GM19035 (cell line): Measurements from ENCODE around the gene BTBD19.
"Not testable (repeated sequence)": the region's sequence is repeated elsewhere in the genome, so short reads cannot be mapped to it uniquely, and the experiment has no call there.

Source experiments
- ATAC-seq: cut with Tn5 transposase; IDR thresholded peaks from one replicate; pipeline ENCODE4 v1.9.1; 2021; ENCODE audit not compliant: unreplicated experiment

The BTBD19 gene, protein sequence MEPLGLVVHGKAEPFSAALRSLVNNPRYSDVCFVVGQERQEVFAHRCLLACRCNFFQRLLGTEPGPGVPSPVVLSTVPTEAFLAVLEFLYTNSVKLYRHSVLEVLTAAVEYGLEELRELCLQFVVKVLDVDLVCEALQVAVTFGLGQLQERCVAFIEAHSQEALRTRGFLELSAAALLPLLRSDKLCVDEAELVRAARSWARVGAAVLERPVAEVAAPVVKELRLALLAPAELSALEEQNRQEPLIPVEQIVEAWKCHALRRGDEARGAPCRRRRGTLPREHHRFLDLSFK

DNA sequence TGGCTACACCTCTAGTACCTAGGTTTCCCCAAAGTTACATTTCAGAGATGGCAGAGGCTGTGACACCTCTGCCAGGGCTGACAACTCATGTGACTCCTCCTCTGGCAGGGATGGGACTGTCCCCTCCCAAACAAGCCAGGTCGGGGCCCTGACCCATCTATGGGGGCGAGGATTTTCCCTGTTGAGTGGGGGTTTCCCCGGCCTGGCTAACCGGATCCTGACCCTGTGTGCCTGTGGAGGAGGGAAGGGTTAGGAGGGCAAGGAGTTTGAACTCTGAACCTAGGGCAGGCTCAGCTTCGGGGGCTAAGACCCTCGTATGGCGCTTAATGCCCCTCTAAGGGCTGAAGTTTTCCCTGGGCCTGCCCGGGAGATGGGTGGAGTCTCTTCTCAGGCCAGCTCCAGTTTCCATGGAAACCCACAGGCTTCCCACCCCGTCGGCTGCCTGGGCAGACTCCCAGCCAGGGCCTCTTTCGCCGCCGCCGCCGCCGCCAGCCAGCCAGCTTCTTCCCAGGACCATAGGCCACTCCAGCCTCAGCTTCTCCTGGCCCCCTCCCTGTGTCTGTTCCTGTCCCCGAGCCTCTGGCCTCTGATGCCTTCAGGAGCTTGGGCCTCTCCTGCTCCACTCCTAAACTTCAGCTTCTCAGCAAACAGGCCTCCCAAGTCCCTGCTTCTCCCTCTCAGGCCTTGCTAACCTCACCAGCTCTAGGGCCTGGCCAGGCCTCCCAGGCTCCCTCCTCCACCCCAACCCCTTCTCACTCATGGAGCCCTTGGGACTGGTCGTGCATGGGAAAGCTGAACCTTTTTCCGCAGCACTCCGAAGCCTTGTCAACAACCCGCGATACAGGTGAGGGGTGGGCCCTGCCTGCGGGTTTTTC lies at the start of gene BTBD19:
BTBD19 (plus strand) TSS at position 461 of the 875 bp plus-strand sequence; CDS start at position 759, 298 bp downstream.
- ATAC-seq = no peak

DNA sequence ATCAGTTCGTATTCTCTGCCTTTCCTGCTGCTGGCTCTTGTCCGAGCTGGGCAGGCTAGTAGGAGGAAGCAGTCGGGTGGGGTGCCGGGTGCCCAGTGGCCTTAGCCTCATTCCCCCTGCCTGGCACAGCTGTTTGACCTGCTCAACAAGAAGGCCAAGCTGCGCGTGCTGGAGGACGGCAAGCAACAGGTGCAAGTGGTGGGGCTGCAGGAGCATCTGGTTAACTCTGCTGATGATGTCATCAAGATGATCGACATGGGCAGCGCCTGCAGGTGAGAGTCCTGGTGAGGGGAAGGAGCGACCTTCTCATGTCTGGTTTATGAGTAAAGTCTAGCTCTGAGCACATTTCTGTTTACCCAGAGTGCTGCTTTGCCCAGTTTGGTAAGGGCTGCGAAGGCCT lies 49.2 kb upstream of the BTBD19 start:
- no peak for ATAC-seq

DNA sequence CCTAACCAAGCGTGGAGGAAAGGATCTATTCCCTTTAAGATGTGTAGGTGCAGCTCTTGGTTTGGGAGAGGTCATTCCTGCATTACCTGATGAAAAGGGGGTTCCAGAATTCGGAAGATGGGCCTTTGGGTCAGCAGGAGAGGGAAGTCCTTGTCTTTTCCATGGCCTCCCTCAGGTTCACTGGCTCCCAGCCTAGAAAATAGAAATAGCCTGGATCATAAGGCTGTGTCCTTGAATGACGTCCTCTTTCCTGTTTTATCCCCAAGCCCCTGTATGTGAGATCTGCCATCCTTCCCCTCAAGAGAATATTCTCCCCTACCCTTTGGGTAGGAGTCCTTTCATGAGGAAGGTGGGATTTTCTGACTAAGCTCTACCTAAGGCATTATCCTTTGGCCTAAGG lies 47.4 kb upstream of the BTBD19 start:
- ATAC-seq = no peak

DNA sequence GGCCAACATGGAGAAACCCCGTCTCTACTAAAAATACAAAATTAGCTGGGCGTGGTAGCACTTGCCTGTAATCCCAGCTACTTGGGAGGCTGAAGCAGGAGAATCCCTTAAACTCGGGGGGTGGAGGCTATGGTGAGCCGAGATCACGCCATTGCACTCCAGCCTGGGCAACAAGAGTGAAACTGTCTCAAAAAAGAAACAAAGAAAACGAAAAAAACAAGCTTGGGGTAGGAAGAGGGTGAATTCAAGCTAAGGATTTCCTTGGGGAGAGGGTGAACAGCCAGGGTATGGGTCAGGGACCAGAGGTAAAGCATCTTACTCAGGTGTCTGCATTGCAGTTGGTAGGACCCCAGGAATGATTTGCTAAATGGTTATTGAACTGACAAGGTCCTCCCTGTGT lies 41.9 kb upstream of the BTBD19 start:
- not testable (repeated sequence) for ATAC-seq

DNA sequence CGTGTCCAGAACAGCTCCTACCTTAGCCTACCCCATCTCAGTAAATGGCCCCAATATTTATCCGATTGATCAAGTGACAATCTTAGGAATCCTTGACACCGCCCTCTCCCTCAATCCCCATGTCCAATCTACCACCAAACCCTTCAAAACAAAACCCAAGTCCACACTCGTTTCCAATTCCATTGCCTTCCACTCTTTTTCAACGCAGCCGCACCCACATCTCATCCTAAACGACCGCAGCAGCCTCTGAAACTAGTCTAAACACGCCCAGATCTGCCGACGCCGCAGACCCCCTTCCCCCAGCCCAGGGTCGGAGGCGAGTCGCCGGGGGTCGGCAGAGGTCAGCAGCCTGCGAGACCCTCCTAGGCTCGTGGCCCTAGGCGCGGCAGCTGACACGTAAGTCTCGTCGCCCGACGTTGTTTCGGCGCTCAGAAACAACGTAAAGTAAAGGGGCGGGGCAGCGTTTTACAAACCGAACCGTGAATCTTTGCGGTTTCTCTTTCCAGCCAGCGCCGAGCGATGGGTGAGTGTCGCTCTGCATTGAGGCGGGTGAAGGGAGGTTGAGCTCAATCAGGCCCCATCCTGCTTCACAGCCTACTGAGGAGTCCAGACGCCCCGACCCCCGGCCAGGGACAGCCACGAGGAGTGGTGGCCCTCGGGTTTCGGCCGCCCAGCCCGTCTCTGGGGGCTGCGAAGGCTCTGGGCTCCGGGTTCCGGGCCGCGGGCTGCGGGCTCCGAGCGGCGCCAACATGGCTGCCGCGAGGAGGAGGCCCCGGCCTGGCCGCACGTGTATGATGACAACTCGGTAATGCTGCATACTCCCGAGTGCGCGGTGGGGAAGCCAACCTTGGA lies 33.0 kb upstream of the BTBD19 start, which contains the start of gene RPS8:
RPS8 (plus strand) TSS at position 463 of the 852 bp plus-strand sequence; CDS start at position 520, 57 bp downstream.
- ATAC-seq = peak; percentile 77

DNA sequence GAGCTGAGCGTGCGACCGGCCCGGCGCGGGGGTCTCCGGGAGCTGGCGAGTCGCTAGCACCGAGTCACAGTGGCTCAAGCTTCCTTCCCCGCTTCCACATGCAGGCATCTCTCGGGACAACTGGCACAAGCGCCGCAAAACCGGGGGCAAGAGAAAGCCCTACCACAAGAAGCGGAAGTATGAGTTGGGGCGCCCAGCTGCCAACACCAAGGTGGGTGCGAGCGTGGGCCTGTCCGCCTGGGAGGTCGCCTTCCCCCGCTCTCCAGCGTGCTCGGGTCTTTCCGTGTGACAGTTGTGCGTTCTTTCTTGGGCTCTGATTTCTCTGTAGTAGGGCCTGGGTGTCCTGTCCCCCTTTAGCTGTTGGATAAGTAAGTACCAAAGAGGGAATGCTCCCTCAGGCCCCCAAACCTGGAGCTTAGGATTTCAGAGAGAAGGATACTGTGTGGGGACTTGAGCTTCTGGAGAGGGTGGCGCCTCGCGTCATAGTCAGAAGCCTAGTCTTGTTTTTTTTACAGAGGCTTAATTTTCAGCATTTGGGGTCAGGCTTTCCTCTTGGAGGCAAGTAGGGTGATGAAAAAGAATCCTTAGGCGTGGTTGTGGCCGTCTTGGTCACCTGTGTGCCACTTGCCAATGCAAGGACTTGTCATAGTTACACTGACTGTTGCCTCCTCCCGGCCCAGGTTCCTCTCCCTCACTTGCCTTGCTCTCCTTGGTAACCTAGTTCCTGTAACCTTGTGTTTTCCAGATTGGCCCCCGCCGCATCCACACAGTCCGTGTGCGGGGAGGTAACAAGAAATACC lies 32.2 kb upstream of the BTBD19 start:
- peak; percentile 15 for ATAC-seq

DNA sequence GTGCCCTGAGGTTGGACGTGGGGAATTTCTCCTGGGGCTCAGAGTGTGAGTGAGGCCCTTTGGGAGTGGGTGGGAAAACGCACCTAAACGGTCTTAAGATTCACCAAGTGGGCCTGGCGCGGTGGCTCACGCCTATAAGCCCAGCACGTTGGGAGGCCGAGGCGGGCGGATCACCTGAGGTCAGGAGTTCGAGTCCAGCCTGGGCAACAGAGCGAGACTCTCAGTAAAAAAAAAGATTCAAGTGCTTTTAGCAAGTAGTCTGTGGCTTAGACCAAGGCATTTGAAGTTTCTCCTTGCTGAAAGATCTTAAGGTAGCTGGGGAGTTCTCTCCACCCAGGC lies 31.6 kb upstream of the BTBD19 start:
- ATAC-seq = no peak

DNA sequence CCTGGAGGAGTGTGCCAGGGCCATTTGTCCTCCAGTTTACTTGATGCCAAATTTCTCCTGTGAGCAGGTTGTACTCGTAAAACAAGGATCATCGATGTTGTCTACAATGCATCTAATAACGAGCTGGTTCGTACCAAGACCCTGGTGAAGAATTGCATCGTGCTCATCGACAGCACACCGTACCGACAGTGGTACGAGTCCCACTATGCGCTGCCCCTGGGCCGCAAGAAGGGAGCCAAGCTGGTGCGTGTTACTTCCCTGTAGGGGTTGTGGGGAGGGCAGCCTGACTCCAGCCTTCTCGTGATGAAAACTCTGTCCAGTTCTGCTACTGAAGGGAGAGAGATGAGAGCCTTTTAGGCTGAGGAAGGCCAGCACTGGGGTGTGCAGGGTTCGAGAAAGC lies 30.8 kb upstream of the BTBD19 start:
- no peak for ATAC-seq

DNA sequence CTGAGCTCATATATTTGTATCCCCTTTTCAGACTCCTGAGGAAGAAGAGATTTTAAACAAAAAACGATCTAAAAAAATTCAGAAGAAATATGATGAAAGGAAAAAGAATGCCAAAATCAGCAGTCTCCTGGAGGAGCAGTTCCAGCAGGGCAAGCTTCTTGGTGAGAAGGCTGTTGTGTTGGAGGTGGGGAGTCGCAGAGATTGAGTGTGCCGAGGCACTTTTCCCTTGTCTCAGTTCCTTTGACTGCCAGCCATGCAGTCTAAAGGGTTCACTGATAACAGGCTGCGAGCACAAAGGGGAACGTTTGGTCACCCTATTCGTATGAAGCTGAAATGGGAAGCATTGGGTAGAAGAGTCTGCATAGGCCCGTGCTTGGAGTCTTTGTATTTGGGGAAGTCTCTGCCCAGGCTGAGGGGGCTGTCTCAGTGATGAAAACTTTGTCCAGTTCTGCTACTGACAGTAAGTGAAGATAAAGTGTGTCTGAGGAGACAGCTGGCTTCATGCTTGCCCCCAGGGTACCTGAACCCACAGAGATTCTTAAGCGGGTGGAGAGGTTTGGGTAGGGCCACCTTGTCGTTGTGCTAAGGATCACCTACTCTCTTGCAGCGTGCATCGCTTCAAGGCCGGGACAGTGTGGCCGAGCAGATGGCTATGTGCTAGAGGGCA lies 30.2 kb upstream of the BTBD19 start:
- no peak for ATAC-seq

DNA sequence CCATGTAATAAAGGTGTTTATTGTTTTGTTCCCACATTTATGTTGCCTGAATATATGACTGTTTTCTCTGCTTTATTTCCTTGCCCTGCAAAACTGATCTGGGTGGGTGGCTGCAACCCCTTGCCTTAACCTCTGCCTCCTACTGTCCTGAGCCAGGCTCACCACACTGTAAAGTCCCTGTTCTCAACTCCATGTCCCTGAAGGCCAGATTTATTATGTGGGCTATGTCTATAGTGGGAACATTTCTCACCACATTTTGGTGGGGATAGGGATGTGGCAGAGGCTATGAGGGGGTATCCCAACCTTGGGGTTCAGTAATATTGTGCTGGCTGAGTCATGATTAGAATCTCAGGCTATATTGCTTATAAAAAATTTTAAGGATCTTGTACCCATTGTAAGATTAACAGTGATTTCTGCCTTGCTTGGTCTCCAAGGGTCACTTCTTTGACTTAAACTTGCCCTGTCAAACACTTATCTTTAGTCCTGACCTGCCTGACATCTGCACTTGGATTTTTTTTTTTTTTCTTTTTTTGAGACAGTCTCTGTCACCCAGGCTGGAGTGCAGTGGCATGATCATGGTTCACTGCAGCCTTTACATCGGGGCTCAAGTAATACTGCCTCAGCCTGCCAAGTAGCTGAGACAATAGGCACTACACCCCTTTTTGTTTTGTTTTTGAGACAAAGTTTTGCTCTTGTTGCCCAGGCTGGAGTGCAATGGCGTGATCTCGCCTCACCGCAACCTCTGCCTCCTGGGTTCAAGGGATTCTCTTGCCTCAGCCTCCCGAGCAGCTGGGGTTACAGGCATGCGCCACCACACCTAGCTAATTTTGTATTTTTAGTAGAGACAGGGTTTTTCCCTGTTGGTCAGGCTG lies 29.4 kb upstream of the BTBD19 start:
- ATAC-seq = no peak

DNA sequence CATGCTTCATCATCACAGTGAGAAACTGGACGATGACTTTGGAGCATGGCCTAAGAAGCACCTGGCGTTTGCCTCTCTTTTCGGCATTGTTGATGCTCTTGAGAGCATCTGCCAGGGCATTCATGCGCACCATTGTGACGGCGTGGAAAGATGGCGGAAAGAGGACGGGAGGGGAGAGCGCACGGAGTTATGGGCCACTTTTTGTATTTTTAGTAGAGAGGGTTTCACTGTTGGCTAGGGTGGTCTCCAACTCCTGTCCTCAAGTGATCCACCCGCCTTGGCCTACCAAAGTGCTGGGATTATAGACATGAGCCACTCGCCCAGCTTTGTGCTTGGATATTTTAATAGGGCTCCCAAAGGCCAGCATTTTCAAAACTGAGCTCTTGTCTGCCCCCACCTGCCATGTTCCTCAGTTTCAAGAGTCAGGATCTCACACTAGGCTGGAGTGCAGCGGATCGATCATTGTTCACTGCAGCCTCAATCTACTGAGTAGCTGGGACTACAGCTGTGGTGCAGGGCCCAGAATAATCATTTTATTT lies 27.7 kb upstream of the BTBD19 start:
- no peak for ATAC-seq

DNA sequence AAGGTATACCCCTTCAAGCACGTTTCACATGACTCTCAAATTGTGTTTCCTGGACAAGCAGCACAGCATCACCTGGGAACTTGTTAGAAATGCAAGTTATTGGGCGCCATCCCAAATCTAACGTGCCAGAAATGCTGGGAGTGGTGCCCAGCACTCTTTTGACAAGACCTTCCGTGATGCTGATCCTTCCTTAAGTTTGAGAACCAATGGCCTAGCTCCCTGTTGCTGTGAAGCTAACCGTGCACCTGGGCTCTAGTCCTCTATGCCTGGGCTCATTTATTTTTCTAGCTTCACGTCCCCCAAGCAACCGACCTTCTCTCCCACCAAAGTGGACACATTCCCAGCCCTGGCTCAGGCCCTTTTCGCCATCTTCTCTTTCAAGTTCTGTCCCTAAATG lies 24.6 kb upstream of the BTBD19 start:
- no peak for ATAC-seq

DNA sequence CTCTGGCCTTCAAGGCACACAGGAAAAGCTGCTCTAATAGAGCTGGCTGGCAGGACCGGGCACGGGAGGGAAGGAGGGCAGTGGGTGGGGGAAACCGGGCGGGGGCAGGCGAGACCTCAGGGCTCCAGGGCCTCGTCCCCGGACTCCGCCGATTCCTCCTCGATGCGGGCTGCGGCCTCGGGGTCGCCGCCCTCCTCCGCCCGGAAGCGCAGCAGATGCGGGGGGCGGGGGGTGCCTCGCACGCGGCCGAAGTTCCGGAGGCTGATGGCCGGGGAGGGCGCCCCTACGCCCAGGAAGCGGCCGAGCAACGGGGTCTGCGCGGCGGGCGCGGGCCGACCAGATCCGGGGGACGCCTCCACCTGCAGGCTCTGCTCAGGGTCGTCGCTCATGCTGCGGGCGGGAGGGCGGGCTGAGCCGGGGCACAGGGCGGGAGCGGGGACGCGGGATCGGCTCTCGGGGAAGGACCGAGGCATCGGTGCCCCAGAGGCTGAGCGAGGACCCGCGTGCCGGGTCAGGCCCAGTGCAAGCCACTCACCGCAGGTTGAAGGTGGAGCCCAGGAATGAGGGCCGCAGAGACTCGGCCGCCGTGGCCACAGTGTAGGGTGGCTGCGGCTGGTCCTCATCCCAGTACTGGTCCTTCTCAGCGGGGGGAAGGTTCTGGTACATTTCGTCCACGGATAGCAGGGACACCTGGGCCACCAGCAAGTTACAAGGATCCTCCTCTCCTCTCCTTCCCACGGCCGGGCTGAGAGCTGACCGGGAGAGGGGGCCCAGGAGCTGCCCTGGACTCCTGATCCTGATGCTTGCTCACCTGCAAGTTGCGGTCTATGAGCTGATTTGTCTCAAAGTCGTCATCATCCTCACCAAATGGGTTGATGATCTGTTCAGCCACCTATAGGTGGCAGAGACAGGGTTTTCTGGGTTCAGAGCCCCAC lies 24.0 kb upstream of the BTBD19 start:
- no peak for ATAC-seq

DNA sequence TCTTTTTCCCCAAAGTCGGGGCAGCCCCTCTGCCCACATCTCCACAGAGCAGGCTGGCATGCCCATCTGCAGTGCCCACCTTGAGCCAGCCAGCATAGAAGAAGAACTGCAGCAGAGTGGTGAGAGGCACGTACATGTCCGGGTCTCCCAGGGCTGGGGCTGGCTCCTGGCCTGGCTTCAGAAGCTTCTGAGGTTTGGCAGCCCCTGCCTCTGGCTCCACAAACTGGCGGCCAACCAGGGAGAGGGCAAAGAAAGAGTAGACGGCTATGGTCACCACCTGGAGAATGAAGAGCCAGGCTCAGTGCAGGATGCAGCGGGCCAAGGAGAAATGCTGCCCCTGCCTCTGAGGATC lies 23.3 kb upstream of the BTBD19 start:
- ATAC-seq = no peak

DNA sequence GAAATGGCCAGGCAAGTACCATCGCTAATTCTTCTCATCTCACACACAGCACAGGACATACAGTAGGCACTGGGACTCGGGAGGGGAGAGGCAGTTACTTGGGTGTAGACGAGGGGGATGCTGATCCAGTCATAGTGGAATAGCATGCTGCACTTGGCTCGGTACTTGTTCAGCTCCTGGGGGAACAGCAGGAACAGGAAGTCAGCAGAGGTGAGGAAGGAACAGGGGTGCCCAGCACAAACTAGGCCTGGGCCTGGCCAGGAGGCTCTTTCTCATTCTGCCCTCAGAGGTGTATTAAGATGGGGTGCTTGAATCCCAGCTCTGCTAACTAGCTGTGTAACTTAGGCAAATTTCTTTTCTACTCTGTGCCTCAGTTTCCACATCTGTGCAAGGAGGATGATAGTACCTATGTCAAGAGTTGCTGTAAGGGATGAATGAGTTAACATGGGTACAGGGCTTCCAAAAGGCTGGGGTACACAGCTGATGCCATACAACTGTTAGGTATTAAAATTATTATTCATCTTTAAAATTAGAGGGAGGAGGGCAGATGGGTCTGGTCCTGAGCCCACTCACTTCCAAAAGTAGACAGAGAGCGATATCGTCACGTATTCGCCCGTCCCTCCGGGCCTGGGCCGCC lies 22.7 kb upstream of the BTBD19 start:
- ATAC-seq = no peak

DNA sequence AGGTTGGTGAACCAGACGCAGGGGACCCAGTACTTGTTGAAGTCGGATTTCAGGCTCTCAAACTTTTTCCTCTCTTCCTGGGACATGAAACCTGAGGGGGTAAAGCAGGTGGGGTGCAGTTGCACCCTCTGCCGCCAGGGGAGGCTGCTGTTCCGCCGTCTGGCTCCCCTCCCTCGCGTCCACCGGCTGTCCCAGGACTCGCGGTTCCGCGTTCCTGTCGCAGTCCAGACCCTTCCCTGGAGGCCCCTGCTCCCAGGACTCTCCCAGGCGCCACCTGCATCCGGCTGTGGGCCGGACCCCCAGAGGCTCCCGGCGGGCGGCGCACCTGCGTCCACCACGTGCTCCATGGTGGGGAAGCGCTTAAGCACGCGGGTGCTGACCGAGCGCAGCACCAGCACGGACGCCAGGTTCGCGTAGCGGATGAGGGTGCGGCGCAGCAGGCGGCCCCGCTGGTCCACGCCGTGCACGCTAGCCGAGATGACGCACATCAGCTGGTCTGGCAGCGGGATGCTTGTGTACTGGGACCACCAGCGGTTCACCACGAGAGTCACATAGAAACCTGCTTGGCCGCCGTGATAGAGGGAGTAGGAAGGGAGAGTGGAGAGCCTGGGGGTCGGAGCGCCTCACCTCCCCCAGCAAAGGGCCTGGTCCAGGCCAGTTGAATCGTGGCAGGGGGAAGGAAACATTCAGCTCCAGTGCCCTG lies 22.0 kb upstream of the BTBD19 start:
- no peak for ATAC-seq
